ENCODE data around the gene PRSS57. TPM values are rescaled to one million over a fixed set of nuclear protein-coding genes. Genes with fewer than 3 reads are reported as not detected.
A peak's percentile ranks its signal among the peaks of the same experiment; 100 is the strongest.

PRSS57 gene
- total and polyA plus RNA-seq, 2 of the 13 experiments (the other 11 are each of a cell fraction or from before 2014, with no cell fraction given) = 0.12 TPM; not detected in 1

DNA sequence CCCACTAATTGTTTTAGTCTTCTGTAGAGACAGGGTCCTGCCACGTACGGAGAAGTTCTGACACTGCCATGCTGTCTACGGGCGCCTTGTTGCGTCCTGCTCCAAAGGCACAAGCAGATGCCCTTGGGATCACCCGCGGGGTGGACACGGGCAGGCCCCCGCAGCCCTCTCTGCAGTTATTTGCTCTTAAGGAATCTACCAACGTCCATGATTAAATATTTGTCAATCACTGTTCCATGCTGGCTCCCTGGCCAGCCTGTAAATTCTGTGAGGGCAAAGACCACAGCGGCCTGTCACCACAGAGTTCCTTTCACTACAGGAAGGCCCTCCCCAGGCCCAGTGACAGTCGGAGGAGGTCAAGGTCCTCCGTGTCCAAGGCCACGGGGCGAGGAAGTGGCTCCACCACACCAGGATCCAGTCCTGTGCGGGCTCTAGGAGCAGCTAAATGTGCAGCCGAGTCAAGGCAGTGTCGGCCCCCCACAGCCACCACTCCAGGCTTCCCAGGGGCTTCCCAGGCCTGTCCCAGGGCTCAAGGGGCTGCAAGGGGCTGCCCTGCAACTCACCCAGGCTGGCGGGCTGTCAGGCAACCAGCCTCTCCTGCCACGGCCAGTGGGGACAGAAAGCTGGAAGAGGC lies 34.3 kb downstream of the PRSS57 start (continued):
- TF ChIP-seq ZNF232 (CRISPR knock-in tag; IDR thresholded peaks at IDR 0.05; ENCODE audit: borderline replicate concordance) = no peak
- no peak for TF ChIP-seq LCORL (IDR thresholded peaks at IDR 0.05)
- peak; percentile 77; the same call in 1 of the 2 replicates for TF ChIP-seq LCORL (CRISPR knock-in tag; IDR thresholded peaks at IDR 0.05)
- TF ChIP-seq, protein P1, sequence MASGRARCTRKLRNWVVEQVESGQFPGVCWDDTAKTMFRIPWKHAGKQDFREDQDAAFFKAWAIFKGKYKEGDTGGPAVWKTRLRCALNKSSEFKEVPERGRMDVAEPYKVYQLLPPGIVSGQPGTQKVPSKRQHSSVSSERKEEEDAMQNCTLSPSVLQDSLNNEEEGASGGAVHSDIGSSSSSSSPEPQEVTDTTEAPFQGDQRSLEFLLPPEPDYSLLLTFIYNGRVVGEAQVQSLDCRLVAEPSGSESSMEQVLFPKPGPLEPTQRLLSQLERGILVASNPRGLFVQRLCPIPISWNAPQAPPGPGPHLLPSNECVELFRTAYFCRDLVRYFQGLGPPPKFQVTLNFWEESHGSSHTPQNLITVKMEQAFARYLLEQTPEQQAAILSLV (CRISPR knock-in tag; IDR thresholded peaks at IDR 0.05; ENCODE audit: borderline replicate concordance) = no peak
- peak; percentile 78 for TF ChIP-seq POLR2AphosphoS5 (IDR thresholded peaks at IDR 0.05; ENCODE audit: low read depth, low read length)
- no peak for TF ChIP-seq KLF13 (CRISPR knock-in tag; IDR thresholded peaks at IDR 0.05)
- peak; percentile 85 for TF ChIP-seq NCOA2 (CRISPR knock-in tag; IDR thresholded peaks at IDR 0.05)
- TF ChIP-seq, protein P2, sequence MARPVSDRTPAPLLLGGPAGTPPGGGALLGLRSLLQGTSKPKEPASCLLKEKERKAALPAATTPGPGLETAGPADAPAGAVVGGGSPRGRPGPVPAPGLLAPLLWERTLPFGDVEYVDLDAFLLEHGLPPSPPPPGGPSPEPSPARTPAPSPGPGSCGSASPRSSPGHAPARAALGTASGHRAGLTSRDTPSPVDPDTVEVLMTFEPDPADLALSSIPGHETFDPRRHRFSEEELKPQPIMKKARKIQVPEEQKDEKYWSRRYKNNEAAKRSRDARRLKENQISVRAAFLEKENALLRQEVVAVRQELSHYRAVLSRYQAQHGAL (CRISPR knock-in tag; IDR thresholded peaks at IDR 0.05; ENCODE audit: not compliant biosample characterization) = no peak
- TF ChIP-seq SMC3 (IDR thresholded peaks at IDR 0.05; ENCODE audit: low read length) = 0 out of 2 replicates have a peak, but pooled peaks have one; percentile 12
- TF ChIP-seq KLF15 (CRISPR knock-in tag; IDR thresholded peaks at IDR 0.05; ENCODE audit: borderline replicate concordance) = no peak; the same call in 1 of the 2 replicates
- TF ChIP-seq ZNF775 (CRISPR knock-in tag; IDR thresholded peaks at IDR 0.05; ENCODE audit: borderline replicate concordance) = 0 out of 2 replicates have a peak, but pooled peaks have one; percentile 45
- TF ChIP-seq, protein P3, sequence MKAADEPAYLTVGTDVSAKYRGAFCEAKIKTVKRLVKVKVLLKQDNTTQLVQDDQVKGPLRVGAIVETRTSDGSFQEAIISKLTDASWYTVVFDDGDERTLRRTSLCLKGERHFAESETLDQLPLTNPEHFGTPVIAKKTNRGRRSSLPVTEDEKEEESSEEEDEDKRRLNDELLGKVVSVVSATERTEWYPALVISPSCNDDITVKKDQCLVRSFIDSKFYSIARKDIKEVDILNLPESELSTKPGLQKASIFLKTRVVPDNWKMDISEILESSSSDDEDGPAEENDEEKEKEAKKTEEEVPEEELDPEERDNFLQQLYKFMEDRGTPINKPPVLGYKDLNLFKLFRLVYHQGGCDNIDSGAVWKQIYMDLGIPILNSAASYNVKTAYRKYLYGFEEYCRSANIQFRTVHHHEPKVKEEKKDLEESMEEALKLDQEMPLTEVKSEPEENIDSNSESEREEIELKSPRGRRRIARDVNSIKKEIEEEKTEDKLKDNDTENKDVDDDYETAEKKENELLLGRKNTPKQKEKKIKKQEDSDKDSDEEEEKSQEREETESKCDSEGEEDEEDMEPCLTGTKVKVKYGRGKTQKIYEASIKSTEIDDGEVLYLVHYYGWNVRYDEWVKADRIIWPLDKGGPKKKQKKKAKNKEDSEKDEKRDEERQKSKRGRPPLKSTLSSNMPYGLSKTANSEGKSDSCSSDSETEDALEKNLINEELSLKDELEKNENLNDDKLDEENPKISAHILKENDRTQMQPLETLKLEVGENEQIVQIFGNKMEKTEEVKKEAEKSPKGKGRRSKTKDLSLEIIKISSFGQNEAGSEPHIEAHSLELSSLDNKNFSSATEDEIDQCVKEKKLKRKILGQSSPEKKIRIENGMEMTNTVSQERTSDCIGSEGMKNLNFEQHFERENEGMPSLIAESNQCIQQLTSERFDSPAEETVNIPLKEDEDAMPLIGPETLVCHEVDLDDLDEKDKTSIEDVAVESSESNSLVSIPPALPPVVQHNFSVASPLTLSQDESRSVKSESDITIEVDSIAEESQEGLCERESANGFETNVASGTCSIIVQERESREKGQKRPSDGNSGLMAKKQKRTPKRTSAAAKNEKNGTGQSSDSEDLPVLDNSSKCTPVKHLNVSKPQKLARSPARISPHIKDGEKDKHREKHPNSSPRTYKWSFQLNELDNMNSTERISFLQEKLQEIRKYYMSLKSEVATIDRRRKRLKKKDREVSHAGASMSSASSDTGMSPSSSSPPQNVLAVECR (CRISPR knock-in tag; IDR thresholded peaks at IDR 0.05; ENCODE audit: borderline replicate concordance) = peak; percentile 88; the same call in 1 of the 2 replicates
- TF ChIP-seq RARG (CRISPR knock-in tag; IDR thresholded peaks at IDR 0.05; ENCODE audit: low read depth) = no peak
- TF ChIP-seq TBL1XR1 (IDR thresholded peaks at IDR 0.05; ENCODE audit: borderline replicate concordance, low read length, partially characterized antibody) = no peak
- no peak for TF ChIP-seq ZNF776 (CRISPR knock-in tag; IDR thresholded peaks at IDR 0.05)
- peak; percentile 91 for TF ChIP-seq ZMAT3 (CRISPR knock-in tag; conservative IDR thresholded peaks at IDR 0.05)
- TF ChIP-seq, protein P4, sequence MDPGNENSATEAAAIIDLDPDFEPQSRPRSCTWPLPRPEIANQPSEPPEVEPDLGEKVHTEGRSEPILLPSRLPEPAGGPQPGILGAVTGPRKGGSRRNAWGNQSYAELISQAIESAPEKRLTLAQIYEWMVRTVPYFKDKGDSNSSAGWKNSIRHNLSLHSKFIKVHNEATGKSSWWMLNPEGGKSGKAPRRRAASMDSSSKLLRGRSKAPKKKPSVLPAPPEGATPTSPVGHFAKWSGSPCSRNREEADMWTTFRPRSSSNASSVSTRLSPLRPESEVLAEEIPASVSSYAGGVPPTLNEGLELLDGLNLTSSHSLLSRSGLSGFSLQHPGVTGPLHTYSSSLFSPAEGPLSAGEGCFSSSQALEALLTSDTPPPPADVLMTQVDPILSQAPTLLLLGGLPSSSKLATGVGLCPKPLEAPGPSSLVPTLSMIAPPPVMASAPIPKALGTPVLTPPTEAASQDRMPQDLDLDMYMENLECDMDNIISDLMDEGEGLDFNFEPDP (CRISPR knock-in tag; conservative IDR thresholded peaks at IDR 0.05) = no peak
- no peak for TF ChIP-seq ZNF136 (CRISPR knock-in tag; IDR thresholded peaks at IDR 0.05; ENCODE audit: low read depth)
- TF ChIP-seq, protein P5, sequence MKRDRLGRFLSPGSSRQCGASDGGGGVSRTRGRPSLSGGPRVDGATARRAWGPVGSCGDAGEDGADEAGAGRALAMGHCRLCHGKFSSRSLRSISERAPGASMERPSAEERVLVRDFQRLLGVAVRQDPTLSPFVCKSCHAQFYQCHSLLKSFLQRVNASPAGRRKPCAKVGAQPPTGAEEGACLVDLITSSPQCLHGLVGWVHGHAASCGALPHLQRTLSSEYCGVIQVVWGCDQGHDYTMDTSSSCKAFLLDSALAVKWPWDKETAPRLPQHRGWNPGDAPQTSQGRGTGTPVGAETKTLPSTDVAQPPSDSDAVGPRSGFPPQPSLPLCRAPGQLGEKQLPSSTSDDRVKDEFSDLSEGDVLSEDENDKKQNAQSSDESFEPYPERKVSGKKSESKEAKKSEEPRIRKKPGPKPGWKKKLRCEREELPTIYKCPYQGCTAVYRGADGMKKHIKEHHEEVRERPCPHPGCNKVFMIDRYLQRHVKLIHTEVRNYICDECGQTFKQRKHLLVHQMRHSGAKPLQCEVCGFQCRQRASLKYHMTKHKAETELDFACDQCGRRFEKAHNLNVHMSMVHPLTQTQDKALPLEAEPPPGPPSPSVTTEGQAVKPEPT (CRISPR knock-in tag; IDR thresholded peaks at IDR 0.05; ENCODE audit: low read depth) = no peak
- no peak for TF ChIP-seq ATF7-NPFF (CRISPR knock-in tag; IDR thresholded peaks at IDR 0.05; ENCODE audit: low read depth)
- no peak for TF ChIP-seq SMYD3 (CRISPR knock-in tag; IDR thresholded peaks at IDR 0.05)

Data from HepG2 (cell line).